Esophagus muscularis mucosa (tissue), 4 donors: ENCODE measurements around the gene DEPDC5. TPM values are rescaled to one million over a fixed set of nuclear protein-coding genes. Genes with fewer than 3 reads are reported as not detected.

Experiments
- DNase-seq: peaks from one replicate; pipeline ENCODE4 v3.0.0-alpha.2; 2017; ENCODE audit errors: extremely low spot score
- H3K27ac ChIP-seq, 4 donors: fragments of 200-600 bp; sonication (generic); replicated peaks in 1 of 4; 1 replicate in 3 of 4; 2 replicates in 1 of 4; pipeline ENCODE4 v1.5.1; 2016 to 2019; ENCODE audit warnings: mild to moderate bottlenecking in 1 of 4
- H3K27me3 ChIP-seq, 4 donors: fragments of 200-600 bp; sonication (generic); one replicate each; pipeline versions ENCODE4 v1.5.1 to v1.6.0; 2016 to 2019
- H3K36me3 ChIP-seq, 4 donors: fragments of 200-600 bp; sonication (generic); one replicate each; pipeline ENCODE4 v1.5.1; 2016 to 2019
- H3K4me1 ChIP-seq, 4 donors: fragments of 200-600 bp; sonication (generic); one replicate each; pipeline ENCODE4 v1.5.1; 2016 to 2019
- H3K4me3 ChIP-seq, 4 donors: fragments of 200-600 bp; sonication (generic); 1 replicate in 2 of 4; 2 replicates in 2 of 4; pipeline ENCODE4 v1.5.1; 2016 to 2019; ENCODE audit warnings: mild to moderate bottlenecking in 4 of 4, moderate library complexity in 1 of 4
- H3K9me3 ChIP-seq, 4 donors: fragments of 200-600 bp; sonication (generic); 1 replicate in 3 of 4; 2 replicates in 1 of 4; pipeline ENCODE4 v1.5.1; 2016 to 2019
- CTCF ChIP-seq, 3 experiments: fragments of 200-600 bp in 2 of 3; fragments of 450-650 bp in 1 of 3; sonication (generic) in 2 of 3; IDR thresholded peaks; one replicate each; pipeline ENCODE4 v1.5.1; 2017 to 2019; ENCODE audit warnings: antibody characterized with exemption in 3 of 3, mild to moderate bottlenecking in 2 of 3, moderate library complexity in 1 of 3
- EP300 ChIP-seq: sonication (generic); formaldehyde crosslinking; IDR thresholded peaks from one replicate; pipeline ENCODE4 v1.6.1; 2017; ENCODE audit warnings: antibody characterized with exemption
- POLR2A ChIP-seq: fragments of 450-650 bp; IDR thresholded peaks from one replicate; pipeline ENCODE4 v1.6.1; 2017; ENCODE audit warnings: antibody characterized with exemption, moderate library complexity, mild to moderate bottlenecking, low read depth
- POLR2AphosphoS5 ChIP-seq, 2 donors: sonication (generic); formaldehyde crosslinking; IDR thresholded peaks; one replicate each; pipeline ENCODE4 v1.6.1; 2017; ENCODE audit warnings: antibody characterized with exemption in 2 of 2
- WGBS: methylation state at CpG from one replicate; pipeline ENCODE4 v1.1.5; 2018; 5-methylcytosine and 5-hydroxymethylcytosine counted together
- intact Hi-C: fragments of 100-400 bp; cut with DNase I; formaldehyde crosslinking; loops from one replicate; pipeline ENCODE4 v1.15.1; 2023
- total RNA-seq, 4 donors: library from RNA; depleted of rRNA; stranded (reverse); fragments of >200 nt; gene quantifications; one replicate each; pipeline versions ENCODE4 v1.1.0 to v1.2.1, GENCODE V29; 2016

DEPDC5 gene
- total RNA-seq, 4 donors from 2014 or later: 7.3 to 15.8 (median 12.6) TPM

DNA sequence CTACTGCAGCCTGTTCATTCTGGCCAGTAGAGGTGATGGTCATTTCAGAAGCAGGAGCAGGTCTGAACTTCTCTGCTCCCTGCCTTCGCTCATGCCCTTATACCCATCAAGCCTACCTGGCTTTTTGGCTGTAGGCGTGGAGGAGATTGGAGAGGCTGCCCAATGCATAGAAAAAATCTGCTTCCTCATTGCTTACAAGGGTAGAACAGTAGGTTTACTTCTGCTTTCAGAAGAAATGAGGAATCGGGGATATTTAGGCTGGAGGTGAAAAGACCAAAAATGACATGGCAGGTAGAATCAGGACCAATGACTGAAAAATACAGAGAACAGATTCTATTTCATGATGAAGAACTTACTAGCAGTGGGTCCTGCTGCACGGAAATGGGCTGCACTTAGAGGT is 117.7 kb downstream of the DEPDC5 start:
- Histone ChIP-seq H3K4me1 (no peaks in the 10 kb centered on the region), H3K36me3 (peaks cover 36 to 85% (median 54%) of the 10 kb centered on the region in 4 donors), H3K27ac (no peak overlapping the region), H3K9me3 (no peaks in the 10 kb centered on the region), H3K4me3 (no peak overlapping the region), H3K27me3 (no peaks in the 10 kb centered on the region)
- intact Hi-C loops: loop anchor here (10.0 kb wide), 1 partner anchor 103 kb away; no protein-coding TSS in a partner anchor
- TF ChIP-seq CTCF (IDR thresholded peaks at IDR 0.05) (no peak), POLR2A (no peak), POLR2AphosphoS5 (IDR thresholded peaks at IDR 0.05) (no peak), EP300 (no peak)
- 86% methylated on average over 4 of the region's 4 CpGs for WGBS
- no peak for DNase-seq

GRCh38 chr22:31872209-31872608 is 118.4 kb downstream of the DEPDC5 start:
- TF ChIP-seq CTCF (IDR thresholded peaks at IDR 0.05) (peak in 1 of 3 experiments; percentile 23), POLR2A (no peak)
- WGBS: 45% methylated on average over 3 of the region's 4 CpGs
- no peak overlapping the region for H3K4me3 ChIP-seq
- no peak for DNase-seq
- peaks cover 37 to 85% (median 58%) of the 10 kb centered on the region in 4 donors for H3K36me3 ChIP-seq
- H3K9me3 ChIP-seq: no peaks in the 10 kb centered on the region
- no peaks in the 10 kb centered on the region for H3K4me1 ChIP-seq
- intact Hi-C loops: loop anchor here (10.0 kb wide), 1 partner anchor 103 kb away; no protein-coding TSS in a partner anchor
- H3K27ac ChIP-seq: no peak overlapping the region
- H3K27me3 ChIP-seq: no peaks in the 10 kb centered on the region

DNA sequence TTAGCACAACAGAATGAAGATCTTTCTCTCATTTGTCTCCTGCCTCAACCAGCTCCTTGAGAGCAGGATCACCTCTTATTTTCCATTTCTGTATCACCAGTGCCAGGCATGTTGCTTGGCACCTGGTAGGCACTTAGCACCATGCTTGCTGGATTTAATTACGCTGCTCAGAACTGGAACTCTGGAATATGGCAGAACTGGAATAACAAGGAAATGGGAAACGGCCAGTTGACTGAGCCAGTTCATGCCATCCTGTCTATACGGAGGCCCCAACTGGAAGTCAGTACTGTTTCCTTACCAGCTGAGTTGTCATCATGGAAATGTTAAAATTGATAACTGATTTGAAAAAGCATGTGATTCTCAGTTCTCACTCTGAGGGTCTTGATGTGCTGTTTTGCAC is 121.0 kb downstream of the DEPDC5 start:
- Histone ChIP-seq H3K27ac (no peak overlapping the region), H3K36me3 (peaks cover 41 to 88% (median 62%) of the 10 kb centered on the region in 4 donors), H3K4me1 (no peaks in the 10 kb centered on the region), H3K9me3 (no peaks in the 10 kb centered on the region), H3K4me3 (no peak overlapping the region), H3K27me3 (no peaks in the 10 kb centered on the region)
- intact Hi-C loops: loop anchor here (10.0 kb wide), 1 partner anchor 100 kb away; no protein-coding TSS in a partner anchor
- 90% methylated on average over 3 of the region's 3 CpGs for WGBS
- DNase-seq: no peak
- TF ChIP-seq EP300: no peak
- TF ChIP-seq CTCF (IDR thresholded peaks at IDR 0.05): no peak
- TF ChIP-seq POLR2AphosphoS5 (IDR thresholded peaks at IDR 0.05): no peak
- no peak for TF ChIP-seq POLR2A

DNA sequence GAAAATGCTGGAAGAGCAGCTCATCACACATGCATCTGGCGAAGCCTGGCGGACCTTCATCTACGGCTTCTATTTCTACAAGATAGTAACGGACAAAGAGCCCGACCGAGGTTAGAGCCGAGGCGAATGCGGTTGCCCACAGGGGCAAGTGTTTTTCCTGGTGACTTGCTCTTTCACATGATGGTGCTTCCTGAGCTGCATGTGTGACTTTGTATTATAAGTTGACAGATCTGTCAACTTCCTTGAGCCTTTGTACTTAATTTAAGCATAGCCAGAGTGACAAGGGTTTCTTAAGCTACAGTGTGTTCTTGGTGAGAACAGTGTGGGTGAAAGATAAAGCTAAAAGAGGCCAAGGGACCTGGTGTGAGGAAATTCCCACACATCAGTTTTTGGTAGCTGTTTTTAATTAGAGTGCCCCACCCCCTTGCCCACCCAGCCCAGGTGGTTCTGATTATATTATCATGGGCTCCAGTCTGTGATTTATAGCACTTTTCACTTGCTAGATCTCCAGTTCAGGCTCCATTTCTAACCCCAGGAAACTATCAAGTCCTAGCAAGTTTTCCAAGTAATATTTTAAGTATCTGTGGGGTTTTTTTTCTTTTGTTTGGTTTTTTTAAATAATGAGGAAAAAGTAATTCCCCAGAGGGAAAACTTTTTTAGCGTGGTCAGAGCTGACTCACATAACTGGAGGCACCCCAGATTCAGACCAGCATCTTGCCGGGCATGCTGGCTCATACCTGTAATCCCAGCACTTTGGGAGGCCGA is 122.5 kb downstream of the DEPDC5 start:
- WGBS: 97% methylated on average over 12 of the region's 12 CpGs
- peaks cover 35 to 88% (median 59%) of the 10 kb centered on the region in 4 donors for H3K36me3 ChIP-seq

More for the DNA sequence above, 122.5 kb downstream of the DEPDC5 start:
- Histone ChIP-seq H3K27me3 (no peaks in the 10 kb centered on the region), H3K9me3 (no peaks in the 10 kb centered on the region), H3K4me1 (no peaks in the 10 kb centered on the region), H3K27ac (no peak overlapping the region), H3K4me3 (no peak overlapping the region)
- no peak for DNase-seq
- intact Hi-C loops: loop anchor here (10.0 kb wide), 1 partner anchor 98 kb away; no protein-coding TSS in a partner anchor
- no peak for TF ChIP-seq EP300
- no peak for TF ChIP-seq POLR2A
- TF ChIP-seq POLR2AphosphoS5 (IDR thresholded peaks at IDR 0.05): no peak
- no peak for TF ChIP-seq CTCF (IDR thresholded peaks at IDR 0.05)
